8988T (cell line): ENCODE measurements around the gene KCND3.

Experiments
- DNase-seq: peaks from one replicate; pipeline ENCODE4 v3.0.0; 2011

Gene KCND3

GRCh38 chr1:111737216-111738132 is 252.0 kb downstream of the KCND3 start:
- no peak for DNase-seq

GRCh38 chr1:111736548-111737215 is 252.8 kb downstream of the KCND3 start:
- no peak for DNase-seq

GRCh38 chr1:111735858-111736544 is 253.5 kb downstream of the KCND3 start:
- no peak for DNase-seq

GRCh38 chr1:111735321-111735720 is 254.1 kb downstream of the KCND3 start:
- no peak for DNase-seq

GRCh38 chr1:111734856-111735255 is 254.6 kb downstream of the KCND3 start:
- DNase-seq, result no peak

- no peak for DNase-seq
Measured at GRCh38 chr1:111734426-111734825, 255.0 kb downstream of the KCND3 start.

GRCh38 chr1:111733992-111734341 is 255.5 kb downstream of the KCND3 start:
- no peak for DNase-seq

- no peak for DNase-seq
Measured at GRCh38 chr1:111733183-111733991, 256.1 kb downstream of the KCND3 start.

- no peak for DNase-seq
Measured at GRCh38 chr1:111732718-111733117, 256.8 kb downstream of the KCND3 start.

- no peak for DNase-seq
Measured at GRCh38 chr1:111731956-111732355, 257.5 kb downstream of the KCND3 start.

GRCh38 chr1:111730706-111731105 is 258.8 kb downstream of the KCND3 start:
- no peak for DNase-seq

GRCh38 chr1:111729946-111730681 is 259.4 kb downstream of the KCND3 start:
- no peak for DNase-seq

- no peak for DNase-seq
Measured at GRCh38 chr1:111729271-111729921, 260.1 kb downstream of the KCND3 start.

- DNase-seq, result no peak
Measured at GRCh38 chr1:111727056-111727455, 262.4 kb downstream of the KCND3 start.

GRCh38 chr1:111725192-111725591 is 264.3 kb downstream of the KCND3 start:
- DNase-seq, result no peak

GRCh38 chr1:111723871-111724270 is 265.6 kb downstream of the KCND3 start:
- no peak for DNase-seq

GRCh38 chr1:111723091-111723806 is 266.2 kb downstream of the KCND3 start:
- no peak for DNase-seq

- DNase-seq, result no peak
Measured at GRCh38 chr1:111720977-111721786, 268.3 kb downstream of the KCND3 start.
